ENCODE measurements around the gene BLOC1S3. TPM values are rescaled to one million over a fixed set of nuclear protein-coding genes. Genes with fewer than 3 reads are reported as not detected.
A peak's percentile ranks its signal among the peaks of the same experiment; 100 is the strongest.

BLOC1S3 gene
- total RNA-seq, 2 experiments from 2014 or later: 8.1 to 13.8 TPM

GRCh38 chr19:45179072-45179891, 698 bp downstream of the BLOC1S3 start:
- TF ChIP-seq EZH2phosphoT487 (IDR thresholded peaks at IDR 0.05; ENCODE audit: borderline replicate concordance, low read depth, low read length): no peak
- TF ChIP-seq CTCF (conservative IDR thresholded peaks at IDR 0.05; ENCODE audit: low read length): no peak
- peaks cover 32% of the 10 kb centered on the region for H3K79me2 ChIP-seq (ENCODE audit: insufficient read depth, low read depth, low read length)
- H3K9me3 ChIP-seq (ENCODE audit: low read length): no peaks in the 10 kb centered on the region
- peaks cover 25% of the 10 kb centered on the region for H3K4me1 ChIP-seq (ENCODE audit: insufficient read depth, low read length, poor library complexity, severe bottlenecking)
- H2AFZ ChIP-seq (ENCODE audit: low read length): peak overlapping the region; percentile 72
- no peaks in the 10 kb centered on the region for H4K20me1 ChIP-seq (ENCODE audit: insufficient read depth, low read length)
- ChIA-PET CTCF (ENCODE audit: unreplicated experiment) (interaction anchor here (0.6 kb wide), 2 partner anchors 44 to 83 kb away, joined by 3 read pairs; no protein-coding TSS in a partner anchor), POLR2A (interaction anchor here (0.5 to 2.4 kb wide), 5 partner anchors 42 to 289 kb away, joined by 3 to 15 read pairs (median 3); no protein-coding TSS in a partner anchor)
- H3K36me3 ChIP-seq (ENCODE audit: insufficient read depth, low read length): 0 out of 2 replicates have a peak, but pooled peaks cover 8% of the 10 kb centered on the region
- peak overlapping the region; percentile 72 for H3K4me2 ChIP-seq (ENCODE audit: low read length)
- no TSS peak for BruUV-seq (replicated peaks)
- H3K4me3 ChIP-seq (ENCODE audit: low read depth, low read length, poor library complexity, severe bottlenecking): peak overlapping the region; percentile 88
- intact Hi-C loops (cut with micrococcal nuclease; ENCODE audit: unreplicated experiment): loop anchor here (5.0 kb wide), 1 partner anchor 87 kb away; the partner anchor contains the start of gene PPP1R37
- no peaks in the 10 kb centered on the region for H3K9me2 ChIP-seq (ENCODE audit: insufficient read depth, low read length)
- DNase-seq (ENCODE audit: low spot score): no peak
- H3K27ac ChIP-seq (ENCODE audit: low read depth, low read length, poor library complexity, severe bottlenecking): peak overlapping the region; percentile 48

- TF ChIP-seq CTCF (conservative IDR thresholded peaks at IDR 0.05; ENCODE audit: low read length): no peak
- TF ChIP-seq EZH2phosphoT487 (IDR thresholded peaks at IDR 0.05; ENCODE audit: borderline replicate concordance, low read depth, low read length): no peak
- Histone ChIP-seq H3K9me3 (ENCODE audit: low read length) (no peaks in the 10 kb centered on the region), H3K4me2 (ENCODE audit: low read length) (peak overlapping the region; percentile 72), H2AFZ (ENCODE audit: low read length) (no peak overlapping the region), H3K4me3 (ENCODE audit: low read depth, low read length, poor library complexity, severe bottlenecking) (peak overlapping the region; percentile 88), H3K79me2 (ENCODE audit: insufficient read depth, low read depth, low read length) (peaks cover 32% of the 10 kb centered on the region), H3K36me3 (ENCODE audit: insufficient read depth, low read length) (0 out of 2 replicates have a peak, but pooled peaks cover 8% of the 10 kb centered on the region), H3K27ac (ENCODE audit: low read depth, low read length, poor library complexity, severe bottlenecking) (no peak overlapping the region), H3K4me1 (ENCODE audit: insufficient read depth, low read length, poor library complexity, severe bottlenecking) (peaks cover 25% of the 10 kb centered on the region), H4K20me1 (ENCODE audit: insufficient read depth, low read length) (no peaks in the 10 kb centered on the region), H3K9me2 (ENCODE audit: insufficient read depth, low read length) (no peaks in the 10 kb centered on the region)
- ChIA-PET POLR2A (interaction anchor here (0.6 kb wide), 1 partner anchor 408 kb away, joined by 3 read pairs; no protein-coding TSS in a partner anchor), CTCF (ENCODE audit: unreplicated experiment) (interaction anchor here (0.6 kb wide), 1 partner anchor 45 kb away, joined by 3 read pairs; no protein-coding TSS in a partner anchor)
- BruUV-seq (replicated peaks): no TSS peak
- DNase-seq (ENCODE audit: low spot score): no peak
- intact Hi-C loops (cut with micrococcal nuclease; ENCODE audit: unreplicated experiment): loop anchor here (5.0 kb wide), 1 partner anchor 88 kb away; the partner anchor contains the start of gene PPP1R37
These were observed 1.3 kb downstream of the BLOC1S3 start for GRCh38 chr19:45179892-45180370.

All from OCI-LY7 (cell line).